Measurements from ENCODE around the gene TMC8. TPM values are rescaled to one million over a fixed set of nuclear protein-coding genes. Genes with fewer than 3 reads are reported as not detected.
A peak's percentile ranks its signal among the peaks of the same experiment; 100 is the strongest.
"Not testable (repeated sequence)": the region's sequence is repeated elsewhere in the genome, so short reads cannot be mapped to it uniquely, and the experiment has no call there.

Gene TMC8
- total and polyA plus RNA-seq, 2 donors (not counting 1 experiment from before 2014, with no cell fraction given), result 0.02 TPM; not detected in 1

GRCh38 chr17:78168903-78169793, 38.6 kb downstream of the TMC8 start:
- no peaks in the 10 kb centered on the region for H3K79me2 ChIP-seq (ENCODE audit: control insufficient read depth, insufficient read depth, low read length)
- peak overlapping the region; percentile 59 for H3K4me2 ChIP-seq (ENCODE audit: extremely low read depth, insufficient read depth, low read length)
- no peaks in the 10 kb centered on the region for H3K36me3 ChIP-seq (ENCODE audit: control insufficient read depth, insufficient read depth, low read length)
- TF ChIP-seq CTCF (conservative IDR thresholded peaks at IDR 0.05 in 1 of 2, IDR thresholded peaks at IDR 0.05 in 1 of 2; ENCODE audit: low read depth in 1 of 2, low read length in 2 of 2) (no peak), EZH2 (IDR thresholded peaks at IDR 0.05; ENCODE audit: low read length, missing control alignments) (no peak)
- H3K9ac ChIP-seq (ENCODE audit: insufficient read depth, low read length), result peak overlapping the region; percentile 23
- DNase-seq (ENCODE audit: low read depth in 2 of 2), result peak in 1 of 2 donors; percentile 43
- H3K4me3 ChIP-seq (replicated peaks in 1 of 4; ENCODE audit: control extremely low read depth in 1 of 4, insufficient read depth in 1 of 4, low read depth in 3 of 4, low read length in 4 of 4), result peak overlapping the region; percentile 37 to 64 (median 42)
- H3K27me3 ChIP-seq (ENCODE audit: control insufficient read depth, insufficient read depth, low read length), result no peaks in the 10 kb centered on the region
- H4K20me1 ChIP-seq (ENCODE audit: control insufficient read depth, extremely low read depth, insufficient read depth, low read length), result no peaks in the 10 kb centered on the region
- peaks cover 8% of the 10 kb centered on the region for H3K4me1 ChIP-seq (ENCODE audit: control insufficient read depth, extremely low read depth, insufficient read depth, low read length)
- H3K9me3 ChIP-seq (ENCODE audit: control insufficient read depth, insufficient read depth, low read depth, low read length), result no peaks in the 10 kb centered on the region
- no peak overlapping the region for H2AFZ ChIP-seq (ENCODE audit: low read length)
- no peak overlapping the region for H3K27ac ChIP-seq (ENCODE audit: insufficient read depth, low read length)

GRCh38 chr17:78170692-78171590, 40.4 kb downstream of the TMC8 start:
- TF ChIP-seq CTCF (conservative IDR thresholded peaks at IDR 0.05 in 1 of 2, IDR thresholded peaks at IDR 0.05 in 1 of 2; ENCODE audit: low read depth in 1 of 2, low read length in 2 of 2) (no peak), EZH2 (IDR thresholded peaks at IDR 0.05; ENCODE audit: low read length, missing control alignments) (no peak)
- Histone ChIP-seq H3K27me3 (ENCODE audit: control insufficient read depth, insufficient read depth, low read length) (no peaks in the 10 kb centered on the region), H3K4me3 (replicated peaks in 1 of 4; ENCODE audit: control extremely low read depth in 1 of 4, insufficient read depth in 1 of 4, low read depth in 3 of 4, low read length in 4 of 4) (no peak overlapping the region), H2AFZ (ENCODE audit: low read length) (no peak overlapping the region), H3K36me3 (ENCODE audit: control insufficient read depth, insufficient read depth, low read length) (peaks cover 3% of the 10 kb centered on the region), H3K27ac (ENCODE audit: insufficient read depth, low read length) (no peak overlapping the region), H3K9ac (ENCODE audit: insufficient read depth, low read length) (no peak overlapping the region), H3K79me2 (ENCODE audit: control insufficient read depth, insufficient read depth, low read length) (no peaks in the 10 kb centered on the region), H3K4me2 (ENCODE audit: extremely low read depth, insufficient read depth, low read length) (no peak overlapping the region), H4K20me1 (ENCODE audit: control insufficient read depth, extremely low read depth, insufficient read depth, low read length) (no peaks in the 10 kb centered on the region), H3K9me3 (ENCODE audit: control insufficient read depth, insufficient read depth, low read depth, low read length) (no peaks in the 10 kb centered on the region), H3K4me1 (ENCODE audit: control insufficient read depth, extremely low read depth, insufficient read depth, low read length) (peaks cover 8% of the 10 kb centered on the region)
- DNase-seq (ENCODE audit: low read depth in 2 of 2), result no peak

- not testable (repeated sequence) for H3K27ac ChIP-seq (ENCODE audit: insufficient read depth, low read length); H3K27me3 ChIP-seq (ENCODE audit: control insufficient read depth, insufficient read depth, low read length); H3K79me2 ChIP-seq (ENCODE audit: control insufficient read depth, insufficient read depth, low read length); DNase-seq (ENCODE audit: low read depth in 2 of 2); H4K20me1 ChIP-seq (ENCODE audit: control insufficient read depth, extremely low read depth, insufficient read depth, low read length); H3K36me3 ChIP-seq (ENCODE audit: control insufficient read depth, insufficient read depth, low read length); H3K4me3 ChIP-seq (replicated peaks in 1 of 4; ENCODE audit: control extremely low read depth in 1 of 4, insufficient read depth in 1 of 4, low read depth in 3 of 4, low read length in 4 of 4); H2AFZ ChIP-seq (ENCODE audit: low read length); H3K4me2 ChIP-seq (ENCODE audit: extremely low read depth, insufficient read depth, low read length); H3K4me1 ChIP-seq (ENCODE audit: control insufficient read depth, extremely low read depth, insufficient read depth, low read length); H3K9me3 ChIP-seq (ENCODE audit: control insufficient read depth, insufficient read depth, low read depth, low read length); H3K9ac ChIP-seq (ENCODE audit: insufficient read depth, low read length)
These were observed 41.1 kb downstream of the TMC8 start for GRCh38 chr17:78171591-78172248.

Measured in fibroblast of lung (primary cell).